ENCODE measurements around the gene TLR10. TPM values are rescaled to one million over a fixed set of nuclear protein-coding genes. Genes with fewer than 3 reads are reported as not detected.

Gene TLR10
- total and polyA plus RNA-seq, 9 of the 15 experiments (the other 6 are each of a cell fraction or from before 2014, with no cell fraction given) = 0.03 to 0.05 TPM; not detected in 7

DNA sequence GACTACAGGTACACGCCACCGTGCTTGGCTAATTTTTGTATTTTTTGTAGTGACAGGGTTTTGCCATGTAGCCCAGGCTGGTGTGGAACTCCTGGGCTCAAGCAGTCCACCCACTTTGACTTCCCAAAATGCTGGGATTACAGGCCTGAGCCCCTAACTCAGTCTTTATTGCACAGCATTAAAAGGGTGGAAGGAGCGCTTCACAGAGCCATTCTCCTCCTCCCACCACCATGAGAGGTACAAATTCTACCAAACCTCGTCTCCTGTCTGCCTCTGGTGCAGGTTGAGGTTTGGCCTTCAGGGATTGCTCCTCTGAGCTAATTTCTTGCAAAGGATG, 52.3 kb downstream of the TLR10 start (continued):
- TF ChIP-seq HNRNPUL1 (IDR thresholded peaks at IDR 0.05; ENCODE audit: low read length) (no peak), L3MBTL2 (IDR thresholded peaks at IDR 0.05) (no peak), ZNF79 (CRISPR knock-in tag; IDR thresholded peaks at IDR 0.05; ENCODE audit: low read depth) (no peak)

DNA sequence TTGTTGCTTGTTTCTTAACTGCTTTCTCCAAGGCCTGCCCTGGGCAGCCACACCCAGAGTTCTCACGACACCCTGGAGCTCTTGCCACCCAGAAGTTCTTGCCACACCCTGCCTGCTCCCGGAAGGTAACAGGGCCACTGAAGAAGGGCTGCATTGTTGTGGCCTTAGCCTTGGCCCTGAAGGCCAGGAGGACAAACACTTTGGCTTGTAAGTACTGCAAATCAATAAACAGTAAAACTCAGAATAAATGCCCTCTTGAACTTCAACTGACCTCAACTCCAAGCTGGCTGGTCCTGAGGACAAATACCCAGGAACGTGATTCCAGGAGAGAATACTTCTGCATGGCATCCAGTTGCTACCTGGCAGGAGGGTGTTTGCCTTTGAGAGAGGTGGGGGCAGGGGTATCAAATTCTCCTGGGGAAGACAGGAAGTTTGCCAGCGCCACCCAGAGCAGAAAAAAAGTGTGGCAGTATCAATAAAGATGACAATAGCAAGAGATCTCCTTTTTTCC, 54.1 kb downstream of the TLR10 start:
- no peaks in the 10 kb centered on the region for H4K20me1 ChIP-seq (replicated peaks; ENCODE audit: control insufficient read depth, insufficient read depth, low read length)
- DNase-seq (ENCODE audit: extremely low read depth in 1 of 4, low spot score in 3 of 4) (peak in 1 of 4 experiments; percentile 22), ATAC-seq (peak; percentile 29; the same call in 2 of the 3 replicates), FAIRE-seq (no peak)
- H3K4me3 ChIP-seq = no peak overlapping the region
- ChIA-PET POLR2A (no interaction called here), CTCF (ENCODE audit: low intra/inter-chr PET ratio) (no interaction called here)
- no peak overlapping the region for H3K27ac ChIP-seq (ENCODE audit: extremely low read depth, low read depth, low read length)
- in situ Hi-C loops (cut with MboI) = no loop called here
- H3K9me3 ChIP-seq (replicated peaks; ENCODE audit: control insufficient read depth, insufficient read depth, low read depth, low read length) = peaks cover 3% of the 10 kb centered on the region
- no peak overlapping the region for H3K4me2 ChIP-seq (ENCODE audit: insufficient read depth, low read length)
- no peaks in the 10 kb centered on the region for H3K9me1 ChIP-seq (ENCODE audit: control insufficient read depth, insufficient read depth, low read length)
- H3K27me3 ChIP-seq (ENCODE audit: control insufficient read depth in 2 of 2, insufficient read depth in 2 of 2, low read length in 2 of 2) = no peaks in the 10 kb centered on the region
- H3K36me3 ChIP-seq (ENCODE audit: control insufficient read depth, insufficient read depth, low read length) = no peaks in the 10 kb centered on the region
- H2AFZ ChIP-seq (ENCODE audit: low read depth, low read length) = peak overlapping the region; percentile 38; the same call in 1 of the 2 replicates
- peaks cover 6 to 8% of the 10 kb centered on the region in 2 experiments; a peak in 3 of 5 replicates for H3K4me1 ChIP-seq (replicated peaks in 1 of 2; ENCODE audit: control insufficient read depth in 2 of 2, insufficient read depth in 2 of 2, low read length in 2 of 2)
- intact Hi-C loops (cut with micrococcal nuclease) = loop anchor here (1.0 to 5.0 kb wide), 2 partner anchors 51 to 659 kb away; no protein-coding TSS in a partner anchor
- no peaks in the 10 kb centered on the region for H3K79me2 ChIP-seq (ENCODE audit: control insufficient read depth, insufficient read depth, low read length)
- 38% methylated on average over 4 of the region's 4 CpGs for WGBS (ENCODE audit: insufficient coverage, low coverage, missing lambda C conversion rate)
- no TSS peak for BruUV-seq (replicated peaks)
- H3K9ac ChIP-seq (ENCODE audit: insufficient read depth in 1 of 2, low read depth in 2 of 2, low read length in 2 of 2) = peak overlapping the region in 1 of 2 experiments; percentile 6; a peak in 1 of 4 replicates
- TF ChIP-seq, protein P1, sequence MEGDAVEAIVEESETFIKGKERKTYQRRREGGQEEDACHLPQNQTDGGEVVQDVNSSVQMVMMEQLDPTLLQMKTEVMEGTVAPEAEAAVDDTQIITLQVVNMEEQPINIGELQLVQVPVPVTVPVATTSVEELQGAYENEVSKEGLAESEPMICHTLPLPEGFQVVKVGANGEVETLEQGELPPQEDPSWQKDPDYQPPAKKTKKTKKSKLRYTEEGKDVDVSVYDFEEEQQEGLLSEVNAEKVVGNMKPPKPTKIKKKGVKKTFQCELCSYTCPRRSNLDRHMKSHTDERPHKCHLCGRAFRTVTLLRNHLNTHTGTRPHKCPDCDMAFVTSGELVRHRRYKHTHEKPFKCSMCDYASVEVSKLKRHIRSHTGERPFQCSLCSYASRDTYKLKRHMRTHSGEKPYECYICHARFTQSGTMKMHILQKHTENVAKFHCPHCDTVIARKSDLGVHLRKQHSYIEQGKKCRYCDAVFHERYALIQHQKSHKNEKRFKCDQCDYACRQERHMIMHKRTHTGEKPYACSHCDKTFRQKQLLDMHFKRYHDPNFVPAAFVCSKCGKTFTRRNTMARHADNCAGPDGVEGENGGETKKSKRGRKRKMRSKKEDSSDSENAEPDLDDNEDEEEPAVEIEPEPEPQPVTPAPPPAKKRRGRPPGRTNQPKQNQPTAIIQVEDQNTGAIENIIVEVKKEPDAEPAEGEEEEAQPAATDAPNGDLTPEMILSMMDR (IDR thresholded peaks at IDR 0.05 in 2 of 3, conservative IDR thresholded peaks at IDR 0.05 in 1 of 3; ENCODE audit: insufficient read depth in 2 of 3, low read depth in 1 of 3, low read length in 3 of 3) = peak; percentile 3 to 45 (median 42); a peak in 4 of 6 replicates
- TF ChIP-seq SMC3 (conservative IDR thresholded peaks at IDR 0.05; ENCODE audit: insufficient read depth, low read depth, low read length) (0 out of 2 replicates have a peak, but pooled peaks have one; percentile 11), JUND (IDR thresholded peaks at IDR 0.05; ENCODE audit: borderline replicate concordance, low read depth, low read length) (no peak), JUND (tag; IDR thresholded peaks at IDR 0.05; ENCODE audit: borderline replicate concordance, low read depth, low read length) (no peak), SAP30 (IDR thresholded peaks at IDR 0.05; ENCODE audit: borderline replicate concordance, insufficient read depth, low read depth, low read length, poor library complexity, severe bottlenecking) (no peak), BRD9 (IDR thresholded peaks at IDR 0.05; ENCODE audit: low read depth, partially characterized antibody) (no peak), RFX5 (IDR thresholded peaks at IDR 0.05; ENCODE audit: low read depth, low read length) (no peak)
- TF ChIP-seq, protein P2, sequence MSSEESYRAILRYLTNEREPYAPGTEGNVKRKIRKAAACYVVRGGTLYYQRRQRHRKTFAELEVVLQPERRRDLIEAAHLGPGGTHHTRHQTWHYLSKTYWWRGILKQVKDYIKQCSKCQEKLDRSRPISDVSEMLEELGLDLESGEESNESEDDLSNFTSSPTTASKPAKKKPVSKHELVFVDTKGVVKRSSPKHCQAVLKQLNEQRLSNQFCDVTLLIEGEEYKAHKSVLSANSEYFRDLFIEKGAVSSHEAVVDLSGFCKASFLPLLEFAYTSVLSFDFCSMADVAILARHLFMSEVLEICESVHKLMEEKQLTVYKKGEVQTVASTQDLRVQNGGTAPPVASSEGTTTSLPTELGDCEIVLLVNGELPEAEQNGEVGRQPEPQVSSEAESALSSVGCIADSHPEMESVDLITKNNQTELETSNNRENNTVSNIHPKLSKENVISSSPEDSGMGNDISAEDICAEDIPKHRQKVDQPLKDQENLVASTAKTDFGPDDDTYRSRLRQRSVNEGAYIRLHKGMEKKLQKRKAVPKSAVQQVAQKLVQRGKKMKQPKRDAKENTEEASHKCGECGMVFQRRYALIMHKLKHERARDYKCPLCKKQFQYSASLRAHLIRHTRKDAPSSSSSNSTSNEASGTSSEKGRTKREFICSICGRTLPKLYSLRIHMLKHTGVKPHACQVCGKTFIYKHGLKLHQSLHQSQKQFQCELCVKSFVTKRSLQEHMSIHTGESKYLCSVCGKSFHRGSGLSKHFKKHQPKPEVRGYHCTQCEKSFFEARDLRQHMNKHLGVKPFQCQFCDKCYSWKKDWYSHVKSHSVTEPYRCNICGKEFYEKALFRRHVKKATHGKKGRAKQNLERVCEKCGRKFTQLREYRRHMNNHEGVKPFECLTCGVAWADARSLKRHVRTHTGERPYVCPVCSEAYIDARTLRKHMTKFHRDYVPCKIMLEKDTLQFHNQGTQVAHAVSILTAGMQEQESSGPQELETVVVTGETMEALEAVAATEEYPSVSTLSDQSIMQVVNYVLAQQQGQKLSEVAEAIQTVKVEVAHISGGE (CRISPR knock-in tag; IDR thresholded peaks at IDR 0.05) = no peak

Data from K562 (cell line).